Endothelial cell of umbilical vein (primary cell): Measurements from ENCODE around the gene CPA4. TPM values are rescaled to one million over a fixed set of nuclear protein-coding genes. Genes with fewer than 3 reads are reported as not detected.

Experiments
- BruUV-seq: library from RNA; stranded (reverse); fragments of 400-500 nt; replicated peaks from 2 replicates; lab custom pipeline; 2021; lab: Mats Ljungman, UMichigan
- CTCF ChIA-PET: fragments of 300-600, 350-600 bp; sonication (Branson Sonifier 250); formaldehyde crosslinking; loops from one replicate; lab custom pipeline; 2021; ENCODE audit warnings: antibody characterized with exemption, inconsistent platforms; lab: Charles Lee
- POLR2A ChIA-PET: fragments of 300-600, 350-600 bp; sonication (Branson Sonifier 250); formaldehyde crosslinking; loops from one replicate; lab custom pipeline; 2021; ENCODE audit warnings: antibody characterized with exemption, inconsistent platforms; lab: Charles Lee
- DNase-seq: peaks from one replicate; pipeline ENCODE4 v3.0.0-alpha.2; 2011; ENCODE audit warnings: low read depth, low spot score
- FAIRE-seq: peaks from 2 replicates; lab custom pipeline; 2011; peaks lifted over from hg19 to GRCh38; lab: Jason Lieb, UNC
- H2AFZ ChIP-seq: 2 replicates; pipeline ENCODE4 v1.6.0; 2012; ENCODE audit warnings: low read depth, low read length, control low read depth, inconsistent platforms
- H3K27ac ChIP-seq: 2 replicates; pipeline ENCODE4 v1.5.1; 2011; ENCODE audit warnings: low read depth, mild to moderate bottlenecking, control low read depth, low read length, moderate library complexity; ENCODE audit not compliant: insufficient read depth
- H3K27me3 ChIP-seq, 2 experiments: 2 replicates each; pipeline versions ENCODE4 v1.6.0 to v1.6.1; 2011; ENCODE audit warnings: low read length in 2 of 2, mixed read lengths in 1 of 2; ENCODE audit not compliant: control insufficient read depth in 2 of 2, insufficient read depth in 2 of 2
- H3K36me3 ChIP-seq, 2 experiments: 2 replicates in 1 of 2; 3 replicates in 1 of 2; pipeline ENCODE4 v1.5.1; 2011; ENCODE audit warnings: low read length in 2 of 2, mild to moderate bottlenecking in 1 of 2, moderate library complexity in 1 of 2; ENCODE audit not compliant: control insufficient read depth in 2 of 2, insufficient read depth in 2 of 2; ENCODE audit errors: extremely low read depth in 1 of 2
- H3K4me1 ChIP-seq: 3 replicates; pipeline ENCODE4 v1.5.1; 2011; ENCODE audit warnings: mild to moderate bottlenecking, low read length; ENCODE audit not compliant: control insufficient read depth, insufficient read depth; ENCODE audit errors: extremely low read depth
- H3K4me2 ChIP-seq: 2 replicates; pipeline ENCODE4 v1.6.1; 2011; ENCODE audit warnings: low read length, control low read depth, mixed read lengths; ENCODE audit not compliant: insufficient read depth
- H3K4me3 ChIP-seq, 3 experiments: fragments of 200-600 bp in 1 of 3; sonication (generic), shearing (Covaris generic) in 1 of 3; replicated peaks in 1 of 3; 2 replicates each; pipeline ENCODE4 v1.5.1; 2011 to 2016; ENCODE audit warnings: control low read depth in 3 of 3, low read length in 3 of 3, mild to moderate bottlenecking in 2 of 3, inconsistent platforms in 1 of 3, low read depth in 1 of 3, moderate library complexity in 1 of 3; ENCODE audit not compliant: insufficient read depth in 1 of 3
- H3K79me2 ChIP-seq: 2 replicates; pipeline ENCODE4 v1.6.0; 2012; ENCODE audit warnings: low read length, inconsistent platforms; ENCODE audit not compliant: control insufficient read depth, insufficient read depth
- H3K9ac ChIP-seq: replicated peaks from 2 replicates; pipeline ENCODE3; 2011; ENCODE audit warnings: low read length, control low read depth; ENCODE audit not compliant: insufficient read depth; ENCODE audit errors: extremely low read depth
- H3K9me1 ChIP-seq: replicated peaks from 3 replicates; pipeline ENCODE4 v1.6.0; 2011; ENCODE audit warnings: mild to moderate bottlenecking, low read length; ENCODE audit not compliant: control insufficient read depth, insufficient read depth; ENCODE audit errors: extremely low read depth
- H3K9me3 ChIP-seq: replicated peaks from 2 replicates; pipeline ENCODE4 v1.5.1; 2012; ENCODE audit warnings: low read length, inconsistent platforms; ENCODE audit not compliant: control insufficient read depth, insufficient read depth
- H4K20me1 ChIP-seq: replicated peaks from 2 replicates; pipeline ENCODE3; 2011; ENCODE audit warnings: mild to moderate bottlenecking, low read length; ENCODE audit not compliant: control insufficient read depth, insufficient read depth; ENCODE audit errors: extremely low read depth
- EZH2 ChIP-seq: IDR thresholded peaks from 2 replicates; pipeline ENCODE4 v1.6.1; 2012; ENCODE audit warnings: borderline replicate concordance, low read depth, mild to moderate bottlenecking, moderate library complexity, low read length, inconsistent platforms; ENCODE audit not compliant: severe bottlenecking
- FOS ChIP-seq: IDR thresholded peaks from 2 replicates; pipeline ENCODE4 v1.6.1; 2011; ENCODE audit warnings: mild to moderate bottlenecking, low read length, moderate library complexity, borderline replicate concordance; ENCODE audit not compliant: insufficient read depth
- GATA2 ChIP-seq: IDR thresholded peaks from 2 replicates; pipeline ENCODE4 v1.7.0; 2011; ENCODE audit warnings: low read depth, mild to moderate bottlenecking, moderate library complexity, mixed read lengths, low read length; ENCODE audit not compliant: insufficient read length, insufficient read depth
- JUN ChIP-seq: IDR thresholded peaks from 2 replicates; pipeline ENCODE4 v1.6.1; 2011; ENCODE audit warnings: borderline replicate concordance, low read depth; ENCODE audit not compliant: insufficient read length, insufficient read depth
- MAX ChIP-seq: IDR thresholded peaks from 2 replicates; pipeline ENCODE4 v1.6.1; 2011; ENCODE audit not compliant: insufficient read depth, insufficient read length
- MYC ChIP-seq: IDR thresholded peaks from one replicate; pipeline ENCODE4 v1.6.1; 2011; ENCODE audit warnings: mild to moderate bottlenecking, low read depth, low read length
- POLR2A ChIP-seq: IDR thresholded peaks from 2 replicates; pipeline ENCODE4 v1.6.1; 2012; ENCODE audit warnings: low read depth, mild to moderate bottlenecking, control low read depth, low read length
- POLR2AphosphoS5 ChIP-seq: IDR thresholded peaks from 2 replicates; pipeline ENCODE4 v1.6.1; 2012; ENCODE audit warnings: low read depth, mild to moderate bottlenecking, control low read depth, low read length, moderate library complexity; ENCODE audit not compliant: insufficient read depth
- dilution Hi-C: fragments of 300-500 bp; cut with MboI; formaldehyde crosslinking; loops from one replicate; pipeline ENCODE4 v1.15.0; 2019; ENCODE audit warnings: low sequenced_read_pairs; ENCODE audit not compliant: extremely low pct_ligation_motif_present
- intact Hi-C: fragments of 100-400 bp; cut with micrococcal nuclease; formaldehyde crosslinking; loops from one replicate; pipeline ENCODE4 v1.10.0; 2022
- polyA plus RNA-seq, 4 experiments: library from polyadenylated mRNA; depleted of rRNA in 3 of 4; stranded (reverse) in 3 of 4; unstranded in 1 of 4; fragments of >200 nt; gene quantifications; 2 replicates each; pipeline versions ENCODE4 v1.2.1 to v1.2.3, GENCODE V29; 2011 to 2012; ENCODE audit warnings: missing spikeins in 1 of 4
- total RNA-seq: library from RNA; stranded (reverse); gene quantifications from 2 replicates; pipeline ENCODE4 v1.2.3, GENCODE V29; 2021
- TF ChIP-seq, protein P1 (sequence below), 2 donors: IDR thresholded peaks; 1 replicate in 1 of 2; 2 replicates in 1 of 2; pipeline ENCODE4 v1.5.1; 2011; ENCODE audit warnings: low read length in 2 of 2, mild to moderate bottlenecking in 2 of 2, moderate library complexity in 2 of 2, control low read depth in 1 of 2, inconsistent platforms in 1 of 2, low read depth in 1 of 2; ENCODE audit not compliant: insufficient read depth in 1 of 2; ENCODE audit errors: extremely low read depth in 1 of 2

The CPA4 gene
- total and polyA plus RNA-seq, 2 donors (not counting 3 experiments of a cell fraction or from before 2014, with no cell fraction given), result 0.36 TPM; not detected in 1

- Histone ChIP-seq H2AFZ (no peak overlapping the region), H3K27me3 (no peaks in the 10 kb centered on the region), H3K9me1 (no peaks in the 10 kb centered on the region), H3K9ac (no peak overlapping the region), H3K9me3 (no peaks in the 10 kb centered on the region), H3K79me2 (no peaks in the 10 kb centered on the region), H3K36me3 (no peaks in the 10 kb centered on the region), H3K27ac (no peak overlapping the region), H3K4me1 (no peaks in the 10 kb centered on the region), H3K4me3 (no peak overlapping the region), H4K20me1 (no peaks in the 10 kb centered on the region), H3K4me2 (no peak overlapping the region)
- ChIA-PET CTCF (no interaction called here), POLR2A (no interaction called here)
- intact Hi-C loops (no loop called here), dilution Hi-C loops (no loop called here)
- DNase-seq (no peak), FAIRE-seq (no peak)
- no peak for TF ChIP-seq GATA2
- TF ChIP-seq FOS, result no peak
- TF ChIP-seq, protein P1, sequence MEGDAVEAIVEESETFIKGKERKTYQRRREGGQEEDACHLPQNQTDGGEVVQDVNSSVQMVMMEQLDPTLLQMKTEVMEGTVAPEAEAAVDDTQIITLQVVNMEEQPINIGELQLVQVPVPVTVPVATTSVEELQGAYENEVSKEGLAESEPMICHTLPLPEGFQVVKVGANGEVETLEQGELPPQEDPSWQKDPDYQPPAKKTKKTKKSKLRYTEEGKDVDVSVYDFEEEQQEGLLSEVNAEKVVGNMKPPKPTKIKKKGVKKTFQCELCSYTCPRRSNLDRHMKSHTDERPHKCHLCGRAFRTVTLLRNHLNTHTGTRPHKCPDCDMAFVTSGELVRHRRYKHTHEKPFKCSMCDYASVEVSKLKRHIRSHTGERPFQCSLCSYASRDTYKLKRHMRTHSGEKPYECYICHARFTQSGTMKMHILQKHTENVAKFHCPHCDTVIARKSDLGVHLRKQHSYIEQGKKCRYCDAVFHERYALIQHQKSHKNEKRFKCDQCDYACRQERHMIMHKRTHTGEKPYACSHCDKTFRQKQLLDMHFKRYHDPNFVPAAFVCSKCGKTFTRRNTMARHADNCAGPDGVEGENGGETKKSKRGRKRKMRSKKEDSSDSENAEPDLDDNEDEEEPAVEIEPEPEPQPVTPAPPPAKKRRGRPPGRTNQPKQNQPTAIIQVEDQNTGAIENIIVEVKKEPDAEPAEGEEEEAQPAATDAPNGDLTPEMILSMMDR (IDR thresholded peaks at IDR 0.05; ENCODE audit: extremely low read depth in 1 of 2, insufficient read depth in 1 of 2, low read depth in 1 of 2, low read length in 2 of 2), result no peak
- TF ChIP-seq POLR2A, result no peak
- TF ChIP-seq MYC, result no peak
- no peak for TF ChIP-seq POLR2AphosphoS5
- no peak for TF ChIP-seq EZH2
- TF ChIP-seq JUN, result no peak
- TF ChIP-seq MAX, result no peak
- BruUV-seq, result no TSS peak
Observed at GRCh38 chr7:130322615-130323014, 29.7 kb downstream of the CPA4 start.
